Measurements from ENCODE around the gene ETV2.

- TF ChIP-seq CTCF (IDR thresholded peaks at IDR 0.05 in 4 of 5, conservative IDR thresholded peaks at IDR 0.05 in 1 of 5) (no peak), POLR2A (IDR thresholded peaks at IDR 0.05) (no peak)
These were observed 4.4 kb downstream of the ETV2 start for GRCh38 chr19:35645680-35646511.
